GM18502 (cell line): ENCODE data around the gene STXBP5.

Experiments
- ATAC-seq: cut with Tn5 transposase; IDR thresholded peaks from one replicate; pipeline ENCODE4 v1.9.1; 2021; ENCODE audit warnings: mild to moderate bottlenecking; ENCODE audit not compliant: unreplicated experiment, poor library complexity

Gene STXBP5

DNA sequence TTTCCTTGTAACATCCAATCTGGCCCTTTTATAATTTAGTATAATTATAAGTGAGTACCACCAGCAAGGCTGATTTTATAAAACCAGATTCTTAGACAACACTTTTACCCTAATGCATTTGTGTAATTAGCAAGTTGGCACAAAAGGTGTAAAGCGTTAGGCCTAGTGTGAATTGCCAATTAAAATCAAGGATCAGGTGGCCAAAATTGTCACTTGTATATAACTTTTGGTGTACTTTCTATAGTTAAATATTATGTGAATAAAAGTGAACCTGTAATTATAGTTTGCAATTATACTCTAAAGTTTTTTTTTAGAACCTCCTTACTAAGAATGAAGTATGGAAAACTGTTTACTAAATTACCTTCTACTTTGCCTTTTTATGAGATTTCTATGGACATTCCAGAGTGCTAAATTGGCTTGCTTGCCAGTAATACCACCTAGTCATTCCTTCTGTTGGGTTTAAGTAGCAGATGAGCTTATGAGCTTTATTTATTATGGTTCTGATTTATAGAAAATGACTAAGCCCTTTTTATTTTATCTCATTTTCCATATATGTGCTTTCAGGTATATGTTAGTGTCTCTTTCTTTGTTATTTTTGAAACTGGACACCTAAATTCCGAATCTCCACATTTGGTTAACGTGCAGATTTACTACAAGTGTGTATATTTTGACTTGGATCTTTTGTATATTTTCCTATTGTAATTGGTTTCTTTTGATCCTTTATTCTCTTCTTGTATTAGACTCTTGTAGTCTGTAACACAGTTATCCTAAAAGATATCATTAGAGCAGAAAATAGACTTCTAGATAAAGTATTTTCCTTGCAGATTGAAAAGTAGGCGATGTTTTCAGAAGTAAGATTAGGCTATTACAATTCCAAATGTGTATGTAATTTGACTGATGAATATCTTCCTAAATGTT, 3.9 kb downstream of the STXBP5 start:
- ATAC-seq, result no peak

DNA sequence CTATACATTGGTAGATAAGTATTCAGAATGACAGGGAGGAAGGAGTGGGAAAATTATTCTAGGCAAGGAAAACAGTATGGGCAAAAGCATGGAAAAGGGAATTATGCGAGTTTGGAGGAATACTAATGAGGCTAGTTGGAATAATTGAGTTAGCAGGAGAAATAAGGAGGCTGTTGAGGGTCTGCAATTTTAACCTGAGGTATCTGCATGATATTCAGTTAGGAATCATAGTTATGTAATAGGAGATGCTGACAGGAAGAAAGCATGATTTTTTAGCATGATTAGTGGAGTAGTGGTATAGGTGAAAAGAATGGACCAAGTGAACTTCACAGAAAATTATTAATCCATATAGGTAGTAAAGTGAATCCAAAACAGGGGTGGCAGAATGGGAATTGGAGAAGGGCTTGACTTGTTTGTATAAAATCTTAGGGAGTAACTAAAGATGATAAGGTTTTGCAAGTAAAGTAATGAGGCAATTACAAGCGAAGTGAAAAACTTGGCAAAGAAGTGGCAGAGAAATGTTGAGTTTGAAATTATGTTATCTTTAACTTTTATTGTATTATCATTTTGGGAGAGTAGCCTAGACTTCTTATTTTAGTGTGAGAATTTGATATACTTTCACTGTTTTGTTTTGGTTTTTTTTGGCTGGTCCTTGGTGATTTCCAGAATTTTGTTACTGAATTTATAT, 5.7 kb downstream of the STXBP5 start:
- no peak for ATAC-seq

DNA sequence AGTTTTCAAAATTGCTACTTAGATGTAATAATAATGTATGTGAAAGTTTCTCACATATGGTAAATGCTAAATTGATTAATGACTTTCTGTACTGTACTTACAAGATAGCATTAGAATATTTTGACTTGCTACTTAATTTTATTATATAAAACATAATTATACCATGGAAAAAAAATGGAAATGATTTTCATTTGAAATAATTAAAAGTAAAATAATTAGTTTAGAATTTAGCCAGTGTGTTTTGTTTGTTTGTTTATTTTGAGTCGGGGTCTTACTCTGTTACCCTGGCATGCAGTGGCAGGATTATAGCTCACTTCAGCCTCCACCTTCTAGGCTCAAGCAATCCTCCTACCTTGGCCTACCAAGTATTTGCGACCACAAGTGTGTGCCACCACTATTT, 7.1 kb downstream of the STXBP5 start:
- ATAC-seq, result no peak

- ATAC-seq, result no peak
These were observed 7.6 kb downstream of the STXBP5 start for GRCh38 chr6:147211831-147212230.

- ATAC-seq, result no peak
These were observed 8.4 kb downstream of the STXBP5 start for GRCh38 chr6:147212622-147213021.

DNA sequence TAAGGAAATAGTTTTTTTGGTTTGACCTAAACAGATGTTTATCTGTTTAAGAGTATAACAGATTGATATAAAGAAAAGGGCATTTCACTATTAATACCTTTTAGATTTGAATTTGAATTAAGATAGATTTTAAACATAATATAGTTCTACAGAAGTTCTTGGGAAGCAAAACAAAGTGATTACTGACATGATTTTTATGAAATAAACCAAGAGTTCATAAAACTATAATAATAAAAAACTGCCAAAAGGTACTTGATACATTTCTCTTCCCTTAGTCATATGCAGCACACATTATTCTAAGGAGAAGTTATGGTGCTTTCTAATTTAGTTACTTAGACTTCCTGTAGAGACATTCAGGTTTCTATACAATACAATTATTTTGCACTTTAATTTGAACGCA, 9.6 kb downstream of the STXBP5 start:
- ATAC-seq, result no peak

- no peak for ATAC-seq
These were observed 10.3 kb downstream of the STXBP5 start for GRCh38 chr6:147214248-147215227.

GRCh38 chr6:147216915-147217314, 12.7 kb downstream of the STXBP5 start:
- ATAC-seq, result no peak

DNA sequence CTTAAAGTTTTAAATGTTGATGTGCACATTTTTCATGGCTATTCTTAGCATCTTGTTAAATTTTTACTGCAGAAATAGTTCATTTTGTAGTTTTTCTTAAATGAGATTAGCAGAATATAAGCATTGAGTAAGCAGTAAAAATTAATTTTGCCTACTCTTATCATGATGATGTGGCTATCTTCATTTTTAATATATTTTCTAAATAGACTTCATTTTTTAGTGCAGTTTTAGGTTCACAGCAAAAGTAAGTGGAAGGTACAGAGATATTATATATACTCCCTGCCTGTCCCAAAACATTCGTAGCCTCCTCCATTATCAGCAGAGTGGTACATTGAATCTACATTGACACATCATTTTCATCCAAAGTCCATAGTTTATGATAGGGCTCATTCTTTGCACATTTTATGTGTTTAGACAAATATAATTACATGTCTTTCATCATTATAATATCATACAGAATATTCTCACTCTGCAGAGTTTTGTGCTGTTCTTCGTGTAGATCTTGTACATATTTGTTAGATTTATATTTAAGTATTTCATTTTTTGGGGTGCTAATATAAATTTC, 13.7 kb downstream of the STXBP5 start:
- no peak for ATAC-seq

- ATAC-seq, result no peak
These were observed 14.6 kb downstream of the STXBP5 start for GRCh38 chr6:147218797-147219196.

DNA sequence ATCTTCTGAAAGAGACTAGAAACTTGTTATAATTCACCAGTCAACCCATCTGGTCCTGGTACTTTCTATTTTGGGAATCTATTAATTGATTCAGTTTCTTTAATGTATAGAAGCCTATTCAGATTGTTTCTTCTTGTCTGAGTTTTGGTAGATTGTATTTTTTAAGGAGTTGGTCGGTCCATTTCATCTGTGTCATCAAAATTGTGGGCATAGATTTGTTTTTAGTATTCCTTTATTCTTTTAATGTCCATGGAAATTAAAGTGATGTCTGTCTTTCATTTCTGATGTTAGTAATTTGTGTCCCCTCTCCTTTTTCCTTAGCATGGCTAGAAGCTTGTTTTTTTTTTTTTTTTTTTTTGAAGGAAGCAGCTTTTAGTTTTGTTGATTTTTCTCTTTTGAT, 15.2 kb downstream of the STXBP5 start:
- no peak for ATAC-seq

- no peak for ATAC-seq
These were observed 16.1 kb downstream of the STXBP5 start for GRCh38 chr6:147220345-147220744.

GRCh38 chr6:147221739-147222138, 17.5 kb downstream of the STXBP5 start:
- no peak for ATAC-seq

GRCh38 chr6:147222160-147222838, 18.1 kb downstream of the STXBP5 start:
- peak; percentile 69 for ATAC-seq

GRCh38 chr6:147223736-147224135, 19.5 kb downstream of the STXBP5 start:
- no peak for ATAC-seq

GRCh38 chr6:147226163-147226724, 22.0 kb downstream of the STXBP5 start:
- no peak for ATAC-seq

- ATAC-seq, result no peak
These were observed 22.7 kb downstream of the STXBP5 start for GRCh38 chr6:147226877-147227276.

- ATAC-seq, result no peak
These were observed 23.6 kb downstream of the STXBP5 start for GRCh38 chr6:147227770-147228320.

DNA sequence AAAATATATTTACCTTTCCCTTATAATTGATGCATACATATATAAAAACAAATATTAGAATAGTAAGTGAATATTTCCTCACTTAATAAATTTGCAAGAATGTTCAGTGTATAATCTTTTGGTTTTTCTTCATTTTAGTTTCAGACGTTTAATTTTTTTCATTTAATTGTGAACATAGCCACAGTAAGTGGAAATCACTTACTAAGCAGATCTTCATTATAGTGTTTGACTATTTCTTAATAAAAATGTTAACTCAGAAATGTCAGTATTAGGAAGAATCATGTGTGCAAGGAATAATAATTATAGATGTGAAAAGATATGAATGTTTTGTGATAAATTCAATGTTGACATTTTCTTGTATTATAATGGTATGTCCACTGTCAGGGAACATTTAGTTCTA, 27.4 kb downstream of the STXBP5 start:
- ATAC-seq, result no peak
